Keratinocyte (primary cell): ENCODE data around the gene RBMS3.

Source experiments
- EZH2 ChIP-seq: IDR thresholded peaks from one replicate; pipeline ENCODE4 v1.6.1; 2012; ENCODE audit warnings: inconsistent platforms, mild to moderate bottlenecking, low read length, moderate library complexity
- TF ChIP-seq, protein P1 (sequence below), 3 experiments: IDR thresholded peaks in 1 of 3; conservative IDR thresholded peaks in 1 of 3; optimal IDR thresholded peaks in 1 of 3; 2 replicates in 2 of 3; 3 replicates in 1 of 3; pipeline versions ENCODE3 to v1.5.1; 2011; ENCODE audit warnings: low read length in 3 of 3, mild to moderate bottlenecking in 3 of 3, moderate library complexity in 2 of 3, control low read depth in 1 of 3, inconsistent platforms in 1 of 3; ENCODE audit not compliant: insufficient read depth in 2 of 3; ENCODE audit errors: extremely low read depth in 1 of 3

DNA sequence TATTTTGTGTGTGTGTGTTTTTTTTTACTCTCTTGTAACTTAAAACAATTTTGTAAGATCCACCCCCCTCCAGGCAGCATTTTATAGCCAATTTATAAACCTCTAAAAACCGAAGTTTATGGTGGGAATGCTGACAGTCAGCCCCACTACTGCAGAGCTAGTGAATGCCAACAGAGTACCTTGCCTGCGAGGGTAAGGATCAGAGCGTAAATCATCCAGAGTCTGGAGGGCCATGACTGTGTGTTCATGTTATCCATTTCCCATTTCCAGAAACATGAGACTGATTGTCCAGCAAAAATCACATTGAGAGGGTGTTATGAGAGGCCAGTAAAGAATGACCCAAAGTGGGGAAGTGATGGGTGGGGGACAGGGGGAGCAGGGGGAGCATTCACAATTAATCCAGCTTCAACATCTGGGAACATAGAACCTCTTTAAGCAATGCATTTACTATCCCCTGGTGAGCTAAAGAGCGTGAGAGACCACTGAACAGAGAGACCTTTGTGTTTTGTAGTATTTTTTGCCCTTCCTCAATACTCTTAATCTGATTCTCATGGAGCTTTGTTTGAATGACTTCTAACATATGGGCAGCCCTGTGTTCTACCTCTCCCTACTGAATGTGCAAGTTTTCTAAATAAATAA is 464.5 kb downstream of the RBMS3 start:
- TF ChIP-seq, protein P1, sequence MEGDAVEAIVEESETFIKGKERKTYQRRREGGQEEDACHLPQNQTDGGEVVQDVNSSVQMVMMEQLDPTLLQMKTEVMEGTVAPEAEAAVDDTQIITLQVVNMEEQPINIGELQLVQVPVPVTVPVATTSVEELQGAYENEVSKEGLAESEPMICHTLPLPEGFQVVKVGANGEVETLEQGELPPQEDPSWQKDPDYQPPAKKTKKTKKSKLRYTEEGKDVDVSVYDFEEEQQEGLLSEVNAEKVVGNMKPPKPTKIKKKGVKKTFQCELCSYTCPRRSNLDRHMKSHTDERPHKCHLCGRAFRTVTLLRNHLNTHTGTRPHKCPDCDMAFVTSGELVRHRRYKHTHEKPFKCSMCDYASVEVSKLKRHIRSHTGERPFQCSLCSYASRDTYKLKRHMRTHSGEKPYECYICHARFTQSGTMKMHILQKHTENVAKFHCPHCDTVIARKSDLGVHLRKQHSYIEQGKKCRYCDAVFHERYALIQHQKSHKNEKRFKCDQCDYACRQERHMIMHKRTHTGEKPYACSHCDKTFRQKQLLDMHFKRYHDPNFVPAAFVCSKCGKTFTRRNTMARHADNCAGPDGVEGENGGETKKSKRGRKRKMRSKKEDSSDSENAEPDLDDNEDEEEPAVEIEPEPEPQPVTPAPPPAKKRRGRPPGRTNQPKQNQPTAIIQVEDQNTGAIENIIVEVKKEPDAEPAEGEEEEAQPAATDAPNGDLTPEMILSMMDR (optimal IDR thresholded peaks at IDR 0.05 in 1 of 3, IDR thresholded peaks at IDR 0.05 in 1 of 3, conservative IDR thresholded peaks at IDR 0.05 in 1 of 3; ENCODE audit: extremely low read depth in 1 of 3, insufficient read depth in 2 of 3, low read length in 3 of 3) = no peak
- TF ChIP-seq EZH2 = no peak
